ENCODE data around the gene ARHGAP24.

GRCh38 chr4:85569730-85570299 is 94.9 kb downstream of the ARHGAP24 start:
- TF ChIP-seq CTCF (IDR thresholded peaks at IDR 0.05) (no peak), POLR2A (IDR thresholded peaks at IDR 0.05) (no peak), POLR2AphosphoS5 (IDR thresholded peaks at IDR 0.05) (no peak)

Measured in breast epithelium (tissue), 3 donors.